SK-N-MC (cell line): ENCODE results near the gene KIR3DL3.

Experiments used
- EZH2 ChIP-seq: fragments of 200-600 bp; sonication (generic); IDR thresholded peaks from one replicate; pipeline ENCODE4 v1.6.1; 2017; ENCODE audit warnings: antibody characterized with exemption
- FOXP2 ChIP-seq: optimal IDR thresholded peaks from 2 replicates; pipeline ENCODE3; 2011; ENCODE audit warnings: mild to moderate bottlenecking, moderate library complexity; ENCODE audit not compliant: insufficient read depth; ENCODE audit errors: extremely low read length, control extremely low read depth
- POLR2AphosphoS5 ChIP-seq: IDR thresholded peaks from 2 replicates; pipeline ENCODE4 v1.6.1; 2012; ENCODE audit warnings: mild to moderate bottlenecking, low read depth, low read length, borderline replicate concordance

DNA sequence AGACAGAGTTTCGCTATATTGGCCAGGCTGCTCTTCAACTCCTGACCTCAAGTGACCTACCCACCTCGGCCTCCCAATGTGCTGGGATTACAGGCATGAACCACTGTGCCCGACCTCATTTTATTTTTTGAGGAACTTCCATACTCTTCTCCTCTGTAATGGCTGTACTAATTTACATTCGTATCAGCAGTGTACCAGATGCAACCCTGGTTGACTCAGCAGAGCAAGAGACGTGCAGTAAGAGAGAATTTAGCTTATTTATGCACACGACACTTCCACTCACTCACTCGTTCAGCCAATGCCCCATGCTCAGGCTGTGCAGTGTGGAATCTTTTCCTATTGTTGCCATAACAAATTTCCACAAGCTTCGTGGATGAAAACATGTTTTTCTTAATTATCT lies 6.9 kb downstream of the KIR3DL3 start:
- TF ChIP-seq POLR2AphosphoS5 (no peak), EZH2 (no peak), FOXP2 (no peak)
